ENCODE data around the gene TMEM229A.
"Not testable (repeated sequence)": the region's sequence is repeated elsewhere in the genome, so short reads cannot be mapped to it uniquely, and the experiment has no call there.

TMEM229A gene

GRCh38 chr7:124031919-124032318, 948 bp downstream of the TMEM229A start:
- DNase-seq = no peak

- no peak for DNase-seq
Observed at GRCh38 chr7:124031406-124031805, 1.5 kb downstream of the TMEM229A start.

GRCh38 chr7:124030964-124031363, 1.9 kb downstream of the TMEM229A start:
- DNase-seq = no peak

GRCh38 chr7:124029396-124030188, 3.3 kb downstream of the TMEM229A start:
- DNase-seq = no peak

- no peak for DNase-seq
Observed at GRCh38 chr7:124027236-124027635, 5.6 kb downstream of the TMEM229A start.

- not testable (repeated sequence) for DNase-seq
Observed at GRCh38 chr7:124024329-124024728, 8.5 kb downstream of the TMEM229A start.

- no peak for DNase-seq
Observed at GRCh38 chr7:124022551-124022950, 10.3 kb downstream of the TMEM229A start.

GRCh38 chr7:124020060-124020459, 12.8 kb downstream of the TMEM229A start:
- DNase-seq = no peak

- no peak for DNase-seq
Observed at GRCh38 chr7:124013306-124013705, 19.6 kb downstream of the TMEM229A start.

GRCh38 chr7:124012864-124013263, 20.0 kb downstream of the TMEM229A start:
- DNase-seq = no peak

GRCh38 chr7:124009321-124009720, 23.5 kb downstream of the TMEM229A start:
- DNase-seq = no peak

GRCh38 chr7:124008296-124008695, 24.6 kb downstream of the TMEM229A start:
- DNase-seq = not testable (repeated sequence)

GRCh38 chr7:123999703-124000102, 33.2 kb downstream of the TMEM229A start:
- DNase-seq = no peak

GRCh38 chr7:123998921-123999320, 33.9 kb downstream of the TMEM229A start:
- no peak for DNase-seq

- DNase-seq = no peak
Observed at GRCh38 chr7:123996327-123996625, 36.6 kb downstream of the TMEM229A start.

GRCh38 chr7:123995617-123996326, 37.1 kb downstream of the TMEM229A start:
- no peak for DNase-seq

GRCh38 chr7:123994449-123994848, 38.4 kb downstream of the TMEM229A start:
- no peak for DNase-seq

GRCh38 chr7:123993996-123994395, 38.9 kb downstream of the TMEM229A start:
- no peak for DNase-seq

- DNase-seq = no peak
Observed at GRCh38 chr7:123992913-123993518, 39.9 kb downstream of the TMEM229A start.

- DNase-seq = no peak
Observed at GRCh38 chr7:123987445-123987844, 45.4 kb downstream of the TMEM229A start.

Measured in EL (cell line).